HS-5 (cell line): Measurements from ENCODE around the gene PAFAH2.

ENCODE experiments used
- DNase-seq: peaks from one replicate; pipeline ENCODE4 v3.0.0-alpha.2; 2012; ENCODE audit warnings: low read depth

Gene PAFAH2

GRCh38 chr1:25997828-25998761 lies at the start of gene PAFAH2:
TSS of gene PAFAH2 (minus strand) at chr1:25998063. CDS start at chr1:25990816, 7,247 bp downstream.
- DNase-seq, result peak; percentile 99

GRCh38 chr1:26047278-26047874 lies 49.5 kb upstream of the PAFAH2 start:
- DNase-seq, result no peak

DNA sequence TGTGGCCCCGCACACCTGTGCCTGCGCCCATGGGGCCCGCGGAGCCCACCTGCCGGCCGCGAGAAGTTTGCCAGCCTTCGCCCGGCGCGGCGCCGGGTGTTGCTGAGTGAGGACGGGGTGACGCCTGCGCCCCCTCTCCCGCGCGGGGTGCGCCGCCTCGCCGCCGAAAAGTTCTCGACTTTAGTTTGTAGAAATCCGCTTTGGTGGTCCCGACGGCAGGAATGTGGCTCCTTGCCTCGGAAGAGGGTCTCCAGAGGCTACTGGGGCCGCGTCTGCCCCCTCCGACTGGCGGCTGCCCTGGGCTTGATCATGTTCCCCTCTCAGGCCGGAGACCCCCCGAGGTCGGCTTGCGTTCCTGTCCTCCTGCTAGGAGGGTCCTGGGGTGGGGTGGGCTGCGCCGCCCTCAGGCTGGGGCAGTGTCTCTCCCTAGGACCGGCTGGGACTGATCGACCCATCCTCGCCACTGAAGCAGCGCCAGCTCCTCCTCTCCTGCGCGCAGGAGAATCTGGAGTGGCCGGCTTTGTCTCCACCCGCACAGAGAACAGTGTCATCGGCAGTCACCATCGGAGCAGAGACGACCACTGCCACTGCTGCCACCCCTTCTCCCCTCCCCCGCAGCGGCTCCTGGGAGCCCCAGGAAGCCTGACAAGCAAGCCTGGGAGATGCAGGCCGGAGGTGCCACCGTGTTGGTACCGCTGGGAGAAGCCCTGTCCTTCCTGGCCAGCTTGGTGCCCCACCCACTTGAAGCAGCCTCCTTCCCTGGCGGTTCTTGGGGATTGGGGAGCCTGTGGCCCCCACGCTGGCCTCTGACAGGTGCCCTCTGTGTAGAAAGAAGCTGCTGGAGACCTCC lies 48.6 kb upstream of the PAFAH2 start:
- DNase-seq, result no peak

GRCh38 chr1:26045722-26046245 lies 47.9 kb upstream of the PAFAH2 start, which contains the start of gene SLC30A2:
TSS of gene SLC30A2 (minus strand) at chr1:26046118. CDS start at chr1:26045896, 222 bp downstream.
- DNase-seq, result no peak

- no peak for DNase-seq
These were observed 47.3 kb upstream of the PAFAH2 start for GRCh38 chr1:26044971-26045721.

- DNase-seq, result no peak
These were observed 46.6 kb upstream of the PAFAH2 start for GRCh38 chr1:26044414-26044813.

GRCh38 chr1:26043765-26044164 lies 45.9 kb upstream of the PAFAH2 start:
- DNase-seq, result no peak

- no peak for DNase-seq
These were observed 44.1 kb upstream of the PAFAH2 start for GRCh38 chr1:26041978-26042377.

GRCh38 chr1:26041401-26041800 lies 43.5 kb upstream of the PAFAH2 start:
- no peak for DNase-seq

DNA sequence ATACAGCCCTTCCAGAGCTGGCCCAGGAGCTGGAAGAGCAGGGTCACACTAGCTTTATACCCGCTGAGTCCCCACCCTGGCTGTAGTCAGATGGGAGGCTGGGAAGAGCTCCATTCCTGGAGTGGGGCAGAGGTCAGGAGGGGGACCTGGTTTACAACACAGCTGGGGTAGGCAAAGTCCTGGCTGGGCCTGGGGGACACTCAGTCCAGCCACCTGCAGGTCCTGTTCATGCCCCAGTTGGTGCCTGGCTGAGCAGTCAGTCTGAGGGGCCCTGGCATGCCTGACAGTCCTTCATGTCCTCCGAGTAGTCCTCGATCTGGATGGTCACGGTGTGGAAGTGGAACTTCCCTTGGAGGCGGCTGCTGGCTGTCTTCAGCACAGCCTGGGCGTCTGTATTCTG lies 41.0 kb upstream of the PAFAH2 start:
- DNase-seq, result no peak

GRCh38 chr1:26038477-26038876 lies 40.6 kb upstream of the PAFAH2 start:
- DNase-seq, result no peak

- no peak for DNase-seq
These were observed 40.0 kb upstream of the PAFAH2 start for GRCh38 chr1:26037904-26038303.

GRCh38 chr1:26036756-26037281 lies 39.0 kb upstream of the PAFAH2 start:
- no peak for DNase-seq

GRCh38 chr1:26035959-26036755 lies 38.3 kb upstream of the PAFAH2 start:
- DNase-seq, result peak; percentile 35

GRCh38 chr1:26035203-26035958 lies 37.5 kb upstream of the PAFAH2 start:
- peak; percentile 68 for DNase-seq

DNA sequence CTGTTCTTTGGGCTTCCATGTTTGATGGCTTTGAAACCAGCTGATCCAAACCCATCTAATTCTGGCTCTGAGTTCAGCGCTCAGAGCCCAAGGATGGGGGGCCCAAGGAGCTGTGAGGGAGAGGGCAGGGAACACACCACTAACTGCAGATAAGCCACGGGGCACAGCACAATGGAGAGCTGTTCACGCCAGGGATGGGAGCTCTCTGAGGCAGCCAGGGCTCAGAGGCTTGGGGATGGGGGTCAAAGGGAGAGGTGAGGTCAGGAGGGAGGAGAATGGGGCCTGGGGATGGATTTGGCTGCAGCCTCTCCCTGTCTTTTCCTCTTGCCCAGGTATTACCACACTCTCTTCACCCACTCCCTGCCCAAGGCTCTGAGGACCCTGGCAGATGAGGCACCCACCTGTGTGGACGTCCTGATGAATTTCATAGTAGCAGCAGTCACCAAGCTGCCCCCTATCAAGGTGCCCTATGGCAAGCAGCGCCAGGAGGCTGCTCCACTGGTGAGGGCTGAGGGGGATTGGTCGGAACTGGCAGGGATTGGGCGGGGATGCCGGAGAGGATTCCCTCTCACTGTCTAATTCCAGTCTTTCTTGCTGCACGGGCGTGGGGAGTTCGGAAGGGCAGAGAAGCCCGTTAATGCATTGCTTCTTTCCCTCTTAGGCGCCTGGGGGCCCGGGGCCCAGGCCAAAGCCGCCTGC lies 36.8 kb upstream of the PAFAH2 start:
- no peak for DNase-seq

- DNase-seq, result no peak
These were observed 34.9 kb upstream of the PAFAH2 start for GRCh38 chr1:26032656-26033357.

DNA sequence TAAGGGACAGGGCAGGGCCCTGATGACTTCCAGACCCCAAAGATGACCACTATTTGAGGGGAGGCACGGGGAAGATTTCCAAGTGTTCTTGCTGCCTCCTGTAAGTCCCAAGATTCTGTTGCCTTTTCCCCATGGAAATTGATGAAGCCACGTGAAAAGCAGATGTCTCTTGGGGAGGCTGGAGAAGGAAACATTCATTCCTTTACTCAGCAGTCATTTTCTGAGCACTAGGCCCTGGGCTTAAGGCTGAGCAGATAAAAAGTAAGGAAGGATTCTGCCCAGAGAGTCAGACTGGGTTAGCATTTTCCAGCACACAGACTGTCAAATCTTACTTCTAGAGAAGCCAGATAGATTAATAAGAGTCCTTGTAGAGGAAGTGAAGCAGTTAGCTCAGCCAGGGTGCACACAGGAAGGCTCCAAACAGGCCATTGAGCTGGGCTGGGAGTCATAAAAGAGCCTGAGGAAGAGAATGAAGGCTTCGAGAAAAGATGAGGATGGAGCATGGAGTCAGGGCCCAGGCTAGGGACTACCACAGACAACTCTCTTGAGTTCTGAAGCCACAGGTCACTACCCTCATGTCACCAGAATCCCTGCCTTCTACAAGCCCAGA lies 33.9 kb upstream of the PAFAH2 start:
- DNase-seq, result no peak
